RWPE2 (cell line): ENCODE measurements around the gene ZMIZ1.

Experiments used
- ATAC-seq: fragments of 200-7000 bp; cut with Tn5 transposase; 3 replicates; pipeline ENCODE4 v1.9.1; 2021; ENCODE audit warnings: low read depth
- DNase-seq: peaks from one replicate; pipeline ENCODE4 v3.0.0-alpha.2; 2020; ENCODE audit warnings: low spot score
- H3K27ac ChIP-seq: fragments of 450-650 bp; 2 replicates; pipeline ENCODE4 v1.5.1; 2017; ENCODE audit warnings: mild to moderate bottlenecking; ENCODE audit not compliant: poor library complexity, severe bottlenecking
- H3K27me3 ChIP-seq: fragments of 250-450 bp; sonication (Bioruptor Pico); 2 replicates; pipeline ENCODE4 v1.5.1; 2021; ENCODE audit warnings: mild to moderate bottlenecking, moderate library complexity; ENCODE audit not compliant: insufficient read depth, poor library complexity, severe bottlenecking
- H3K36me3 ChIP-seq: fragments of 250-450 bp; sonication (Bioruptor Pico); 2 replicates; pipeline ENCODE4 v1.5.1; 2020; ENCODE audit warnings: low read depth, mild to moderate bottlenecking, moderate library complexity
- H3K4me1 ChIP-seq: fragments of 250-450 bp; sonication (Bioruptor Pico); 2 replicates; pipeline ENCODE4 v1.5.1; 2021; ENCODE audit warnings: mild to moderate bottlenecking, moderate library complexity; ENCODE audit not compliant: insufficient read depth, poor library complexity, severe bottlenecking
- H3K4me3 ChIP-seq: fragments of 250-450 bp; sonication (Bioruptor Pico); 2 replicates; pipeline ENCODE4 v1.5.1; 2021; ENCODE audit warnings: mild to moderate bottlenecking, moderate library complexity; ENCODE audit not compliant: severe bottlenecking
- H3K9me3 ChIP-seq: fragments of 250-450 bp; sonication (Bioruptor Pico); 2 replicates; pipeline ENCODE4 v1.5.1; 2021; ENCODE audit warnings: mild to moderate bottlenecking, moderate library complexity; ENCODE audit not compliant: severe bottlenecking
- TF ChIP-seq, protein P1 (sequence below): fragments of 450-650 bp; IDR thresholded peaks from one replicate; pipeline ENCODE4 v1.5.1; 2017; ENCODE audit warnings: mild to moderate bottlenecking, moderate library complexity; ENCODE audit not compliant: poor library complexity, severe bottlenecking

ZMIZ1 gene

GRCh38 chr10:79143879-79144278 lies 75.1 kb downstream of the ZMIZ1 start:
- ATAC-seq (no peak), DNase-seq (no peak)
- no peaks in the 10 kb centered on the region for H3K27me3 ChIP-seq
- peaks cover 8% of the 10 kb centered on the region; the same call in 1 of the 2 replicates for H3K36me3 ChIP-seq
- TF ChIP-seq, protein P1, sequence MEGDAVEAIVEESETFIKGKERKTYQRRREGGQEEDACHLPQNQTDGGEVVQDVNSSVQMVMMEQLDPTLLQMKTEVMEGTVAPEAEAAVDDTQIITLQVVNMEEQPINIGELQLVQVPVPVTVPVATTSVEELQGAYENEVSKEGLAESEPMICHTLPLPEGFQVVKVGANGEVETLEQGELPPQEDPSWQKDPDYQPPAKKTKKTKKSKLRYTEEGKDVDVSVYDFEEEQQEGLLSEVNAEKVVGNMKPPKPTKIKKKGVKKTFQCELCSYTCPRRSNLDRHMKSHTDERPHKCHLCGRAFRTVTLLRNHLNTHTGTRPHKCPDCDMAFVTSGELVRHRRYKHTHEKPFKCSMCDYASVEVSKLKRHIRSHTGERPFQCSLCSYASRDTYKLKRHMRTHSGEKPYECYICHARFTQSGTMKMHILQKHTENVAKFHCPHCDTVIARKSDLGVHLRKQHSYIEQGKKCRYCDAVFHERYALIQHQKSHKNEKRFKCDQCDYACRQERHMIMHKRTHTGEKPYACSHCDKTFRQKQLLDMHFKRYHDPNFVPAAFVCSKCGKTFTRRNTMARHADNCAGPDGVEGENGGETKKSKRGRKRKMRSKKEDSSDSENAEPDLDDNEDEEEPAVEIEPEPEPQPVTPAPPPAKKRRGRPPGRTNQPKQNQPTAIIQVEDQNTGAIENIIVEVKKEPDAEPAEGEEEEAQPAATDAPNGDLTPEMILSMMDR, result no peak
- H3K4me1 ChIP-seq, result peaks cover 8% of the 10 kb centered on the region
- no peak overlapping the region for H3K4me3 ChIP-seq
- H3K27ac ChIP-seq, result no peak overlapping the region
- no peaks in the 10 kb centered on the region for H3K9me3 ChIP-seq

- ATAC-seq (no peak), DNase-seq (no peak)
- peaks cover 8% of the 10 kb centered on the region; the same call in 1 of the 2 replicates for H3K36me3 ChIP-seq
- no peak overlapping the region for H3K27ac ChIP-seq
- H3K4me1 ChIP-seq, result peaks cover 15% of the 10 kb centered on the region
- TF ChIP-seq, protein P1, result no peak
- H3K4me3 ChIP-seq, result no peak overlapping the region
- no peaks in the 10 kb centered on the region for H3K9me3 ChIP-seq
- no peaks in the 10 kb centered on the region for H3K27me3 ChIP-seq
Observed at GRCh38 chr10:79144351-79145173, 75.8 kb downstream of the ZMIZ1 start.

DNA sequence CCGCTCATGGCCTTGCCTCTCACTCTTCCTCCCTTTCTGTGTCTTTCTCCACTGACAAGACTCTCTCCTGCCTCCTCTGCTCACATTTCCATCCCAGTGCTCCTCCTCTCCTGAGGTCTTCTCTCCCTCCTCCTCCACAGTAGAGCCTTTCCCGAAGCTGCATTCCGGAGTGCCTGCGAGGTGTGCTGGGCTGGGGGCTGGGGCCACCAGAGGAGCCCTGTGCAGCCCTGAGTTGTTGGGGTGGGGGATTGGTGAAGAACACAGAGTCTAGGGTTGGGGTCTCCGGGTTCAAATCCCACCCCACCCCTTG lies 76.4 kb downstream of the ZMIZ1 start:
- H3K4me3 ChIP-seq, result no peak overlapping the region
- ATAC-seq (no peak), DNase-seq (no peak)
- H3K27me3 ChIP-seq, result no peaks in the 10 kb centered on the region
- TF ChIP-seq, protein P1, result no peak
- peaks cover 3% of the 10 kb centered on the region; the same call in 1 of the 2 replicates for H3K36me3 ChIP-seq
- peaks cover 19% of the 10 kb centered on the region for H3K4me1 ChIP-seq
- H3K27ac ChIP-seq, result no peak overlapping the region
- H3K9me3 ChIP-seq, result no peaks in the 10 kb centered on the region

DNA sequence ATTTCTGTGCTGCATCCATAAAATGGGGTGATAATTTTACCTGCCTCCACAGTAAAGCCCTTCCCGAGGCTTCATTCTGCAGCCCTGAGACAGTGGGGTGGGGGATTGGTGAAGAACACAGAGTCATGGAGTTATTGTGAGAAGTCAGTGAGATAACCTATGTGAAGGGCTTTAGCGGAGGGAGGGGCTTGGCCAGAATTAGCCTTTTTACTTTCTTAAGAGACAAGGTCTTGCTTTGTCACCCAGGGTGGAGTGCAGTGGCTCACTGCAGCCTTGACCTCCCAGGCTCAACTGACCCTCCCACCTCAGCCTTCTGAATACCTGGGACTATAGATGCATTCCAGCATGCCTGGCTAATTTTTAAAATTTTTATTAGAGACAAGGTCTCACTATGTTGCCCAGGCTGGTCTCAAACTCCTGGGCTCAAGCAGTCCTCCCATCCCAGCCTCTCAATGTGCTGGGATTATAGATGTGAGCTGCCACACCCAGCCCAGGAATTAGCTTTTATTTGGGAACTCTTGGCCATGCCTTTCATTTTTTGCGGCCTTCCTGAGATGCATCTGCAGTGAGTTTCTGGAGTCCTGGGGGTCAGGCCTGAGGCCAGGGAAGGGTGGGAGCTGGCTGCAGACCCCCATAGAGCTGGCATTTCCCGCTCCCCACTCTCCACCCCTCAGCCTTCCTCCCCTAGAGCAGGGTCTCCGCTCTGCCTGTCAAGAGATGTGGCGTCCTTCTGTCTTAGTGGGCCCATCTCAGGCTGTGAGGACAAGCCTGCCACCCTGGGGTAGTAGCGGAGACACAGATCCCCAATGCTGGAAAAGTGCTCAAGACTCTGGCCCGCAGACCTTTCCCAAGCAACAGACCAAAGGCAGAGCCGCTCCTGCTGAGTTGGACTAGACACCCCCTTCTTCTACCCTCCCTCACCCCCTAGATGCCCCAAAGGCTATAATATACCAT lies 77.0 kb downstream of the ZMIZ1 start:
- H3K4me3 ChIP-seq, result no peak overlapping the region
- peaks cover 25% of the 10 kb centered on the region for H3K4me1 ChIP-seq
- H3K27ac ChIP-seq, result no peak overlapping the region
- TF ChIP-seq, protein P1, result no peak
- DNase-seq, result no peak
- H3K9me3 ChIP-seq, result no peaks in the 10 kb centered on the region
- no peak for ATAC-seq
- no peaks in the 10 kb centered on the region for H3K27me3 ChIP-seq
- H3K36me3 ChIP-seq, result no peaks in the 10 kb centered on the region; the same call in 1 of the 2 replicates
